Esophagus muscularis mucosa (tissue), 3 donors: ENCODE results near the gene LCORL.

ENCODE experiments used
- POLR2A ChIP-seq: fragments of 450-650 bp; IDR thresholded peaks from one replicate; pipeline ENCODE4 v1.6.1; 2017; ENCODE audit warnings: antibody characterized with exemption, moderate library complexity, mild to moderate bottlenecking, low read depth
- TF ChIP-seq, protein P1 (sequence below), 3 experiments: fragments of 200-600 bp in 2 of 3; fragments of 450-650 bp in 1 of 3; sonication (generic) in 2 of 3; IDR thresholded peaks; one replicate each; pipeline ENCODE4 v1.5.1; 2017 to 2019; ENCODE audit warnings: antibody characterized with exemption in 3 of 3, mild to moderate bottlenecking in 2 of 3, moderate library complexity in 1 of 3

GRCh38 chr4:17930256-17930655, 91.3 kb downstream of the LCORL start:
- TF ChIP-seq, protein P1, sequence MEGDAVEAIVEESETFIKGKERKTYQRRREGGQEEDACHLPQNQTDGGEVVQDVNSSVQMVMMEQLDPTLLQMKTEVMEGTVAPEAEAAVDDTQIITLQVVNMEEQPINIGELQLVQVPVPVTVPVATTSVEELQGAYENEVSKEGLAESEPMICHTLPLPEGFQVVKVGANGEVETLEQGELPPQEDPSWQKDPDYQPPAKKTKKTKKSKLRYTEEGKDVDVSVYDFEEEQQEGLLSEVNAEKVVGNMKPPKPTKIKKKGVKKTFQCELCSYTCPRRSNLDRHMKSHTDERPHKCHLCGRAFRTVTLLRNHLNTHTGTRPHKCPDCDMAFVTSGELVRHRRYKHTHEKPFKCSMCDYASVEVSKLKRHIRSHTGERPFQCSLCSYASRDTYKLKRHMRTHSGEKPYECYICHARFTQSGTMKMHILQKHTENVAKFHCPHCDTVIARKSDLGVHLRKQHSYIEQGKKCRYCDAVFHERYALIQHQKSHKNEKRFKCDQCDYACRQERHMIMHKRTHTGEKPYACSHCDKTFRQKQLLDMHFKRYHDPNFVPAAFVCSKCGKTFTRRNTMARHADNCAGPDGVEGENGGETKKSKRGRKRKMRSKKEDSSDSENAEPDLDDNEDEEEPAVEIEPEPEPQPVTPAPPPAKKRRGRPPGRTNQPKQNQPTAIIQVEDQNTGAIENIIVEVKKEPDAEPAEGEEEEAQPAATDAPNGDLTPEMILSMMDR (IDR thresholded peaks at IDR 0.05) = no peak
- no peak for TF ChIP-seq POLR2A
